Hindlimb muscle (tissue), 1 donor: ENCODE data around the gene CHFR. TPM values are rescaled to one million over a fixed set of nuclear protein-coding genes. Genes with fewer than 3 reads are reported as not detected.
A peak's percentile ranks its signal among the peaks of the same experiment; 100 is the strongest.
"Not testable (repeated sequence)": the region's sequence is repeated elsewhere in the genome, so short reads cannot be mapped to it uniquely, and the experiment has no call there.

Experiments used
- DNase-seq: peaks from one replicate; pipeline ENCODE4 v3.0.0-alpha.2; 2013
- polyA plus RNA-seq: library from polyadenylated mRNA; unstranded; fragments of 120-200 nt; gene quantifications from one replicate; pipeline ENCODE4 v1.2.1, GENCODE V29; 2013; ENCODE audit not compliant: insufficient read length

Gene CHFR
- polyA plus RNA-seq = 20.0 TPM

- peak; percentile 99 for DNase-seq
Measured at GRCh38 chr12:132887513-132888351, at the start of gene CHFR. TSS of gene CHFR (minus strand) at chr12:132887605. CDS start at chr12:132887328, 277 bp downstream.

- not testable (repeated sequence) for DNase-seq
Measured at GRCh38 chr12:132936921-132937320, 49.5 kb upstream of the CHFR start.

GRCh38 chr12:132936163-132936562, 48.8 kb upstream of the CHFR start:
- no peak for DNase-seq

GRCh38 chr12:132926415-132926833, 39.0 kb upstream of the CHFR start:
- DNase-seq = no peak

GRCh38 chr12:132925597-132926414, 38.4 kb upstream of the CHFR start:
- DNase-seq = no peak

GRCh38 chr12:132924356-132924755, 37.0 kb upstream of the CHFR start:
- DNase-seq = no peak

- no peak for DNase-seq
Measured at GRCh38 chr12:132923356-132923909, 36.0 kb upstream of the CHFR start.

GRCh38 chr12:132922676-132923075, 35.3 kb upstream of the CHFR start:
- DNase-seq = no peak

- DNase-seq = no peak
Measured at GRCh38 chr12:132921685-132922084, 34.3 kb upstream of the CHFR start.

- no peak for DNase-seq
Measured at GRCh38 chr12:132918680-132919079, 31.3 kb upstream of the CHFR start.

GRCh38 chr12:132909030-132909368, 21.6 kb upstream of the CHFR start:
- DNase-seq = no peak

- DNase-seq = peak; percentile 97
Measured at GRCh38 chr12:132908145-132909029, 21.0 kb upstream of the CHFR start.

GRCh38 chr12:132907789-132908144, 20.4 kb upstream of the CHFR start:
- DNase-seq = not testable (repeated sequence)

- DNase-seq = no peak
Measured at GRCh38 chr12:132907216-132907615, 19.8 kb upstream of the CHFR start.

- peak; percentile 73 for DNase-seq
Measured at GRCh38 chr12:132904718-132905328, 17.4 kb upstream of the CHFR start.

- DNase-seq = no peak
Measured at GRCh38 chr12:132899033-132899432, 11.6 kb upstream of the CHFR start.

GRCh38 chr12:132888852-132889251, 1.4 kb upstream of the CHFR start:
- no peak for DNase-seq

- no peak for DNase-seq
Measured at GRCh38 chr12:132886529-132887477, 602 bp downstream of the CHFR start.

GRCh38 chr12:132881818-132882217, 5.6 kb downstream of the CHFR start:
- no peak for DNase-seq

- DNase-seq = not testable (repeated sequence)
Measured at GRCh38 chr12:132874620-132875019, 12.8 kb downstream of the CHFR start.

- no peak for DNase-seq
Measured at GRCh38 chr12:132874175-132874574, 13.2 kb downstream of the CHFR start.
